ENCODE measurements around the gene FNBP1L.

The FNBP1L gene

DNA sequence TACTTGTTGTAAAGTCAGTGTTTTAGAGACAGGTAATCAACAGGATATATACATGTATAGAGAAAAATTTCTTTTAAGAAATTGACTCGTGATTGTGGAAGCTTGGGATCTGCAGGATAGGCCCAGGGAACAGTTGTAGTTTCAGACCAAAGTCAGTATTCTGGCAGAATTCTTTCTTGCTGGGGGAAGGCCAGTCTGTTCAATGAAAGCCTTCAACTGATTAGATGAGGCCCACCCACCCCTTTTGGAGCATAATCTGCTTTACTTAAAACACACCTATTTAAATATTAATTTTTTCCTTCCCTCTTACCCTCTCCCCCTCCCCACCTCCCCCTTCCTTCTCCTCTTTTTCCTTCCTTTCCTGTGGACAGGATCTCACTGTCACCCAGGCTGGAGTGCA is 48.0 kb downstream of the FNBP1L start:
- DNase-seq = no peak

- no peak for DNase-seq
These were observed 48.6 kb downstream of the FNBP1L start for GRCh38 chr1:93496520-93496919.

- no peak for DNase-seq
These were observed 51.2 kb downstream of the FNBP1L start for GRCh38 chr1:93499075-93499474.

DNA sequence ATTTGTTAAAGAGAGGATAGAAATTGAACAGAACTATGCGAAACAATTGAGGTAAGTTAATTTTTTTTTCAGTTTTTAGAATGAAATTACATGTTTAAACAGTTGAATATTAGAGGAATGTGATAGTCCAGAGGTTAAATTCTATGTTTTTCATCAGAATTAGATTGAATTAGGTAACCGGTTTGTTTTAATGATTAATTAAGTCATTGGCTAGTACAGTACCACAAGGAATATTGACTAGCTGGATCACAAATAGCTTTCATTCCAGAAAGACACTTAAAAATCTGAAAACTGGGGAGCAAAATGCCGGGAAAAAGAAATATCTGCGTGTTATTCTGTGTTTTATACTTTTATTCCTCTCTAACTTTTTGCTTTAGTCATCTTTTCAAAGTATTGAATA is 51.6 kb downstream of the FNBP1L start:
- DNase-seq = no peak

DNA sequence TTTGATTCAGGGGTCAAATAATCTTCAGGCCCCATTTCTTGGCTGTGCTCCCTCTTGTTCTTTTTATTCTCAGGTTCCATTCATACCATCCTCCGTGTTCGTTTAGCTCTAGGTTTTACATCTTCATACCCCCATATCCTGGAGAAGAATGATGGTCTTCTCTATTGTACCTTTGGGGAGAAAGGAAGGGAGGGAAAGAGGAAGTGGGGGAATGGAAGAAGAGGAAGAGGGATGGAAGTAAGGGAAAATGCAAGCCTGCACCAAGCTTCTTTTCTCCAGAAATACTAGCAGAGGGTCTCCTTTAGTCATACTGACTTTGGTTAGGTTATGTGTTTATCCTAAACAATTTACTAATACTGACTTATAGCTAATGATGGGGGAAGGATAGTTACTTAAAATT is 52.4 kb downstream of the FNBP1L start:
- DNase-seq = no peak

- no peak for DNase-seq
These were observed 53.5 kb downstream of the FNBP1L start for GRCh38 chr1:93501399-93501798.

DNA sequence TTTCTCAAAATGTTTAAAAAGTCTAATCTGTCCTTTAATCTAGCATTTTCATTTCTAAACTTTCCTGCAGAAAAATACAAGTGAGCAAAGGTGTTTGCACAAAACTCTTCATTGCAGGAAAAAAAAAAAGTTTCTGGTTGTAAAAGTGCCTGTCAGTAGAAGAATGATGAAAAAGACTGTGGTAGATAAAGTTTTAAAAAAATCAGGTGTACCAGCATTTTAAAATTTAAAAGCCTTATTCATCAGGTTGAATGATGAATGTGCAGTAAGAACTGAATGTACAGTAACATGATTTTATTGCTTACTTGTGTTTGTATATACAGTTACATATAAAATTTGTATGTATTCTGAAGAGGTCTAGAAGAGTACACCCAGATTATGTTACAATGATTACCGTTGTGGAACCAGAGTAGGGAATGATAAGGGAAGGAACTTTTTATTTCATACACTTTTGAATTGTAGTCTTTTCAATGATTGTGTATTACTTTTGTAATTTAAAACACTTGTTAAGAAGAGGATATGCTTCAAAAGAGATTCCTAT is 54.0 kb downstream of the FNBP1L start:
- DNase-seq = no peak

DNA sequence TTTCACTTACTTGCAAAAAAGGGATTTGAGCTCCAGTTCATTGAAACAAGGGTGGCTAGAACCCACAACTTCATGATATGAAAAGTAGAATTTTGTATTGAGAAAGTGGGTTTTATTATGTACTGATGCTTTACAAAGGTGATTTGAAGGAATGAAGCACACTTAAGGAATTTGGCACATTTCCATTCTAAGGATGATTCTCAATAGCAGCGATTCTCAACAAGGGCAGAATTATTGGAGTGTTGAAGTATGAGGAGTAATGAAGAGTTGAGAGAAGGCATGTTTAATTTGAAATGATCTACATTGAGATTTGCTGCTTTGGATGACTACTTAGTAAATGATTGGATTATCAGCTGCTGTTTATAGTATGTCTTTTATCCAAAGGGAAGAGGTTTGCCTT is 54.7 kb downstream of the FNBP1L start:
- no peak for DNase-seq

DNA sequence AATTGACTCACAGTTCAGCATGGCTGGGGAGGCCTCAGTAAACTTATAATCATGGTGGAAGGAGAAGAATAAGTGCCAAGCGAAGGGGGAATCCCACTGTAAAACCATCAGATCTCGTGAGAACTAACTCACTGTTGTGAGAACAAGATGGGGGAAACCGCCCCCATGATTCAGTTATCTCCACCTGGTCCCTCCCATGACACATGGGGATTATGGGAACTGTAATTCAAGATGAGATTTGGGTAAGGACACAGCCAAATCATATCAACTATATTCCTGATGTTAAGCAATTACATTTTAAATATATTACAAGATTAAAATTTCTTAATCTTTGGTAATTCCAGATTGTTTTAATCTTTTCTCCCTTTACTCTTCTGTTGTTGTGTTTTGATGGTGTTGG is 55.2 kb downstream of the FNBP1L start:
- DNase-seq = no peak

DNA sequence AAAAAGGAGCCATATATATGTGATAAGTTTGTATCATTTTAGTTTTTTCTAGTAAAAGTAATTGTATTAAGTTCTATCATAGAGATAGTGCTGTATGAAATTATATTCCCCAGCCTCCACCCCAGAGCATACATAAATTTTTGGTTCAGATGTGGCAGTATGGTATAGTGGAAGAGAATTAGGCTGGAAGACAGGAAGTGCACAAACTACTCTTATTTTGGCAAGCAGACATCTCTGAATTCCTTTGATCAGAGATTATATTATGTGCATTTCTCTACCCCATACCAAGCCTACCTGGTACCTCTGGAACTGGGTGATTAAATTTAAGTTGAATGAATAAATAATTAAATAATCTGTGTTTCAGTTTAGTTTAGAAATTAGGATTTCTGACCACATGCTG is 55.9 kb downstream of the FNBP1L start:
- no peak for DNase-seq

DNA sequence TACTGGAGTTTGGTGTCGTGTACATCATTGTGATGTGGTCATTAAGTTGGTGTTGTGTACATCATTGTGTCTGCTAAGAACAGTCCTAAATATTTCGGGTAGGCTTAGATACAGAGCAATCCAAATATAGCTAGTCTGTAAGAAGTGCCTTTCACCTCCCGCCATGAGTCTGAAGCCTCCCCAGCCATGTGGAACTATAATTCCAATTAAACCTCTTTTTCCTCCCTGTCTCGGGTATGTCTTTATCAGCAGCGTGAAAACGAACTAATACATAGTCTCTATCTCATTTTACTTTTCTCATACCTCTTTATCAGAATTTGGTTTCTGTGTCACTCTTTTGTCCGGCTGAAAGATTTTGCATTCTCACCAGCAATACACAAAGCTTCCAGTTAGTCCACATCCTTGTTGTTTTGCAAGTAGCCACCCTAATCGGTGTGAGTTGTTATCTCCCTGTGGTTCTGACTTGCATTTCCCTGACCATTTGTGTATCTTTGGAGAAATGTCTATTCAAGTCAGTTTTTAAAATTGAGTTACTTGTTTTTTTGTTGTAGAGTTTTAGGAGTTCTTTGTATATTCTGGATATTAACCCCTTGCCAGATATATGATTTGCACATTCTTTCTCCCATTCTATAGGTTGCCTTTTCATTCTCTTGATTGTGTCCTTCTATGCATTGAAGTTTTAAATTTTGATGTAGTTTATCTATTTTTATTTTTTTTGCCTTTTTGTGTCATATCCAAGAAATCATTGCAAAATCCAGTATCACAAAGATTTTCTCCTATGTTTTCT is 56.5 kb downstream of the FNBP1L start:
- no peak for DNase-seq

- DNase-seq = no peak
These were observed 58.2 kb downstream of the FNBP1L start for GRCh38 chr1:93506126-93506525.

DNA sequence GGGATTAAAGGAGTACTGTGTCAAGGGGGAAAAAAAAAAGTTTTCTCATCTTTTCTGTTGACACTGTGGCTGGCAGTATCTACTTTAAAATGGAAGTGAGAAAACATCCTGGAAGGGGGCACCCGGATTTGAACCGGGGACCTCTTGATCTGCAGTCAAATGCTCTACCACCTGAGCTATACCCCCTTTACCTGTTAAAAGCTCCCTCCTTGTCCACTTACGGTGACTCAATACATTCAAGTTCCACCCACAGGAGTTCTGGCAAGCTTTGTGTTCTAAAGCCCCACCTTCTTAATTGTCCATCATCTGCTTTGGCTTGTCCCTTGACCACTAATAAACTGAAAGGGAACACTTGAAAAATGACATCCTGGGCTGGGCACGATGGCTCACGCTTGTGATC is 68.2 kb downstream of the FNBP1L start:
- DNase-seq = no peak

GRCh38 chr1:93518516-93518915 is 70.6 kb downstream of the FNBP1L start:
- no peak for DNase-seq

DNA sequence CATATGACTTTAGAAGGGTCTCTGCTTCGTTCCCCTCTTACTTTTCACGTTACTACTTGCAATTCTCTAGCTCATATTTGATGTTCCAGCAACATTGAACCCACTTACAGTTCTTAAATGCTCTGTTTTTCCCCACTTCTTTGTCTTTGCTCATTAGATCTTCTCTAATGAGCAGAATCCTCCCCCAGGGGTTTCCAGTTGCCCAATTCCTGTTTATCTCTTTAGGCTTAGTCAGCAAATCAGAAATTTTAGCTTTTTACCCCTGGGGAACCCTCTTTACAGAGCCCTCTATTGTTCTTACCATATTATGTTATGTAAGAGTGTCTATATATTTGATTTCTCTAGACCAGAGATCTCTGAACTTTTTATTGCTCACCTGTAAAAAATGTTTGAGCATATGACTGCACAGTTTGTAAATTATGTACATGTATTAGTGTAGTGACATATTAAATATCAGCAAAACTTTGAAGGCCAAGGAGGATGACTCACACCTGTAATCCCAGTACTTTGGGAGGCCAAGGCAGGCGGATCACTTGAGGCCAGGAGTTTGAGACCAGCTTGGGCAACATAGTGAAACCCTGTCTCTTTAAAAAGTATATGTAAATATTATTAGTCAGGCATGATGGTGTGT is 71.4 kb downstream of the FNBP1L start:
- no peak for DNase-seq

- no peak for DNase-seq
These were observed 73.7 kb downstream of the FNBP1L start for GRCh38 chr1:93521618-93522017.

DNA sequence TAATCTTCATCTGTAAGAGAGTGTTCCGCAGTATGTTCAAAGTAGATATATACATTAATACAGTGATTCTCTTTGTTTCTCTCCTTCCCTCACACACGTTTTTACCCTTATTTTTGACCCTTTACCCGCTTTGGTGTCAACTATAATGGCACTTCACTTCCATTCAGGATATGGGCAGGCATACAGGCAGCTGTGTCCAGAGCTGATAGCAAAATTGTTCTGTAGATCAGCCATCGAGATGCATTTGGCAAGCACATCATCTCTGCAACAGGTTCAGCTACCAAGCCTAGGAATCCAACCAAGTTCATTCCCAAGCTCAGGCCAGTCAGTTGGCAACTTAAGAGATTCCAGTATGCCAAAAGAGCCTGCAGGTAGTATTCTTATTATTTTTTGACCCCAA is 74.8 kb downstream of the FNBP1L start:
- DNase-seq = no peak

DNA sequence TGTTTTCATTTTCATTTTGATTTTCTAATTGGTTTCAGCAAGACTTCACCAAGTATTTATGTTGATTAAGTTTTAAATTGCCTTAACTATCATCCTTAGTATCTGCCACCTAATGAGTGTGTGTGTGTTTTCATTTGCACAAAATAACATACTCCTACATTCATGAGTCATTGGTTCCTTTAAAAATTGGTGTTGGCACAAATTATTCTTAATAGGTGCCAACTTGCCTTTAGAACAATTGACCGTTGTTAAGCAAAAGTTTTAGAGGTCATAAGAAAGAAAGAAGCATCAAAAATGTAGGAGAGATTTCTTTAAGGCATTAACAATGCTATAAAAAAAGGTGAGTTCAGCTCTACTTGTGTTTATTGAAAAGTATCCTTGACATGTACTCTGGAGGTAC is 77.5 kb downstream of the FNBP1L start:
- no peak for DNase-seq

DNA sequence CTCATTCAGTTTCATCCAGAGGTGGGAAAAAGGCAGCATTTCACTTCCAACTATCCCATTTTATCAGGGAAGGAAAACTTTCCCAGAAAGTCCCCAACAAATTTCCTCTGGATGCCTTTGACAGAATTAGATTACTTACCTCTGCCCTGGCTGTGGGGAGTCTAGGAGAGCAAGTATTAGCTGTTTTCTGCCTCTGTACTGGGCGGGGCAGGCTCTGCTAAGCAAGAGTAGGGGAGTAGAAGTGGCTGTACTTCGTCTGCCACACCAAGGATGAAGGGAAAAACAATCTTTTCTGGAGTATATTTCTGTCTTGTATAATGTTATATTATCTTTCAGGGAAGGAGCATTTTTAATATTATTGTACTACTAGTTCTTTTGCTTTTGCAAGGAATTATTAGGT is 78.5 kb downstream of the FNBP1L start:
- no peak for DNase-seq

- DNase-seq = no peak
These were observed 80.5 kb downstream of the FNBP1L start for GRCh38 chr1:93528412-93528811.

GRCh38 chr1:93531193-93531592 is 83.3 kb downstream of the FNBP1L start:
- DNase-seq = no peak

GRCh38 chr1:93532780-93533378 is 85.0 kb downstream of the FNBP1L start:
- DNase-seq = no peak

DNA sequence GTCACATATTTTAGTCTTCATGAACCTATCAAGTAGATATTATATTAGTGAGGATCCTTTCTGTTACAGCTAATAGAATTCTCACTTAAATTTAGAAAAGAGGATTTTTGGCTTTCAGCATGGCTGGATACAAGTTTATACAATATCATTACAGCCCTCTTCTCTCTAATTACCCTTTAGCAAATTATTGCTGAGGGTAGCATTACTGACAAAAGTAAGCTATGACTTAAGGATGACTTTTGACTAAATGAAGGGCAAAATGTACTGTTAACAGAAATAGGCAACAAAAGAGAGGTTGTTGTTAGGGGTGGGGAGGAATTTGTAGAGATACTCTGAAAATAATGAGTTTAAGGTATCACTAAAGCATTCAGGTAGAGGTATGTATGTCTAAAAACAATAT is 85.8 kb downstream of the FNBP1L start:
- no peak for DNase-seq

GRCh38 chr1:93537396-93537795 is 89.5 kb downstream of the FNBP1L start:
- no peak for DNase-seq

Measured in retina (tissue), 1 donor.